ENCODE measurements around the gene KLHL26.

The KLHL26 gene

DNA sequence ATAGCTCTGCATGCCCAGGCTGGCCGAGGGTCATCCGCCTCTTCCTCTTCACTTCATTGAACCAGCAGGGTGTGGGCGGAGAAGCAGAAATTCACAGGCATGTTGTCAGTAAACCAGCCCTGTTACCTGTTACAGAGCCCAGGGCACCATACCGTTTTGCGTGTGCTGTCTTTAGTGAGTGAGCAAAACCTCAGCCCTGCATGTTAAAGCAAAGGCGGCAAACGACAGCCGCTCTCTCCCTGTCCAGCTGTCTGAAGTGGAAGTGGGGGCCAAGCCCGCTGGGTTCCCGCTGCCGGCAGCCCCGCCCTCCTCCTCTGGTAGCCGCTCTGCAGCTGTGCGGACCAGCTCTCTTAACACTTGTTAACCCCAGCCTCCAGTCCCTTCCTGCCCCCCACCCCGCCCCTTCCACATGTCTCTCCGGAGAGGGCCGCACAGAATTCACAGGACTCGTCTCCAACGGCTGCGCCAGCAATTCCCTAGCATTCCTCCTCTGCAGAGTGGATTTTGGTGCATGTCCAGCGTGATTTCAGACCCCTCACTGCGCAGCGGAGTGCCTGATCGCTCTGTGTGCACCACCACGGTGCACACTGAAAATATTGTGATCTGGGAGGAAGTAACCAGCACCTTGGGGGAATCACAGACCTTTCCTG is 12.7 kb downstream of the KLHL26 start:
- peak; percentile 45 for DNase-seq

- DNase-seq: no peak
Observed at GRCh38 chr19:18650021-18650390, 13.2 kb downstream of the KLHL26 start.

DNA sequence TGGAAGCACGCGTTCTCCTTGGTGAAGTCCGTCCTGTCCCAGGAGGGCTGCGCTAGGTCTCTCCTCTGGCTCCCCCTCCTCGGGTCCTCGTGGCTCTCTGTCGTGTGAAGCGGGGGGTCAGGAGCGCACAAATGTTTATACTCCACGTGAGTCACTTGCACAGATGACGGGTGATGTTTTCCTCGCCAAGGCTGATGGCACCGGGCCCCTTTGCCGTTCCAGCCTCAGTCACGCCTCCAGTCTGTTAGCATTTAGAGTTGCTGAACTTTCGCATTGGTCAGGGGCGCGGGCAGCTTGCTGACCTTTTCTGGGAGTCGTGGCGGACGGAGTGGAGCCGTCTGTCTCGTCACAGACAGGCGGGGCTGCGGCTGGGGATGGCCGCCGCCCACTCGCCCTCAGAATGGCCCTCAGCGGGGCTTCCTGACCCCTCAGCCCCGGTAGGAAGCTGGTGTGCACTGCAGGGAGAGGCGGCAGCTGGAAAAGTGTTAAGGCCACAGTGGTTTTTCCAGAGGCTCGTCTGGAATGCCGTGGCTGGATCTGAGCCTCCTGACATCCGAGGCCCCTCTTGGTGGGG is 13.7 kb downstream of the KLHL26 start:
- DNase-seq: peak; percentile 29

DNA sequence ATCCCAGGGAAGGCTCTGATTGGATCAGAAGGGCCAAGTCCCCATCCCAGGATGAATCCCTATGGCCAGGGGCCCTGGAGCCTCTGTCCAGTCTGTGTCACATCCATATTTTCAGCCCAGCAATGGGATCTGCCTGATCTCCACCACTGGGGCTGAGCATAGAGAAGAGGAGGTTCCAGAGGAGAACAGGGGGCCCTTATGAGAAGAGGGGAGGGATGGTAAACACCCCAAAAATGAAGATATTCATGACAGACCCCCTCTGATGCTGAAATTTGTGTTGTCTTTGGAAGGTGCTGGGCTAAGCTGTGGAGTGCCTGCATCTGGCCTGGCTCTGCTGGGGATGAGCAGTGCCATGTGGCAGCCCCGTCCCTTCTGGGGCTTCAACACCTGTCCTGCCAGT is 14.5 kb downstream of the KLHL26 start:
- DNase-seq: no peak

DNA sequence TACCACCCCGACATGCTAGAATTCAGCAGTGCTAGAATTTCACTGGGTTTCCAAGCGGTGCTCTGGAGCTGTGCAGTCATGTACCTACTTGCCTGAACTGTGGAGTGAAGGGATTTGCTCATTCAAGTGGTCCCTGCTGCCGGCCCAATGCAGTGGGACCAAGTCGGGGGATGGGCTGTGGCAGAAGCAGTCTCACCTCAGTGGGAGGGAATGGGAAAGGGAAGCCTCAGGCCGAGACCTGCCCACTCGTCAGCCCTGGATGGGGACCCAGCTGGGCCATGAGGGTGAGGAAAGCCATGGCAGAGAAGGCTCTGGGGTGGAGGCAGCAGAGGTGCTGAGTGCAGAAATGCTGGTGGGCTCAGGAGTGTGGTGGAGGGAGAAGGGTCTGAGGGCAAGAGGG is 14.9 kb downstream of the KLHL26 start:
- no peak for DNase-seq

DNA sequence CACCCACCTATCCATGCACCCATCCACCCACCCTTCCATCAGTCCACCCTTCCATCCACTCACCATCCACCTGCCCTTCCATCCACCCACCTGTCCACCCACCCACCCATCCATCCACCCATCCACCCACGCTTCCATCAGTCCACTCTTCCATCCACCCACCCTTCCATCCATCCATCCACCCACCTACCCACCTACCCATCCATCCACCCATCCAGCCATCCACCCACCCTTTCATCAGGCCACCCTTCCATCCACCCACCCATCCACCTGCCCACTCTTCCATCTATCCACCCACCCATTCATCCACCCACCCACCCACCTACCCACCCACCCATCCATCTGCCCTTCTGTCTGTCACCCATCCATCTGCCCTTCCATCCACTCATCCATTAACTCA is 17.0 kb downstream of the KLHL26 start:
- DNase-seq: no peak

- no peak for DNase-seq
Observed at GRCh38 chr19:18654469-18654868, 17.6 kb downstream of the KLHL26 start.

DNA sequence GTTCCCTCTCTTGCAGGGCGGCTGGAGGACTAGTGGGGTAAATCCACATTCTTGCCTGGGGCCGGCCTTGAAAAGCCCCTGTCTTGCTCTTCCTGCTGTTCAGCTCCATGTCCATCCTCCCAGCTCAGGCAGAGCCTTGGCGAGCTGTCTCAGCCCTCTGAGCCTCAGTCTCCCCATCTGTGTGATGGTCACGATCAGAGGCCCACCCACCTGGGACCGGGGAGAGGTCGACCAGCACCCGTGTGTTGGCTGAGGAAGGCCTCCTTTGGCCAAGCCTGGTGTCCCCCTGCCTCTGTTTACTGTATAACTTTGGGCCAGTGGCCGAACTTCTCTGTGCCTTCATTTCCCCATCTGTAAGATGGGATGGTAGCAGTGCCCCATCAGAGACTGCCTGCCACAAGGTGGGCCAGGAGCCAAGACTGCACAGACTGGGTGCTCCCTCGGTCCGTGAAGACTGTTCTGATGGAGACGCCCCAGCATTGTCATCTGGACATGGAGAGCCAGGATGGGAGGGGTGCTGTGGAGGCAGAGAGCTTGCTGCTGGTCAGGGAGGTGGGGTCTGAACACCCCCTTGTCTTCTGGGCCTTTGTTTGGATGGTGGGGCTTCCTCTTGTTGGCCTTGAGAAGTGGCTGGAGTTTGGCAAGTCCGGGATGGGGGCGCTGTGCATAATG is 18.5 kb downstream of the KLHL26 start:
- no peak for DNase-seq

GRCh38 chr19:18656337-18657086 is 19.7 kb downstream of the KLHL26 start:
- no peak for DNase-seq

GRCh38 chr19:18657590-18658365 is 20.9 kb downstream of the KLHL26 start:
- DNase-seq: peak; percentile 34

GRCh38 chr19:18658366-18658855 is 21.6 kb downstream of the KLHL26 start:
- no peak for DNase-seq

DNA sequence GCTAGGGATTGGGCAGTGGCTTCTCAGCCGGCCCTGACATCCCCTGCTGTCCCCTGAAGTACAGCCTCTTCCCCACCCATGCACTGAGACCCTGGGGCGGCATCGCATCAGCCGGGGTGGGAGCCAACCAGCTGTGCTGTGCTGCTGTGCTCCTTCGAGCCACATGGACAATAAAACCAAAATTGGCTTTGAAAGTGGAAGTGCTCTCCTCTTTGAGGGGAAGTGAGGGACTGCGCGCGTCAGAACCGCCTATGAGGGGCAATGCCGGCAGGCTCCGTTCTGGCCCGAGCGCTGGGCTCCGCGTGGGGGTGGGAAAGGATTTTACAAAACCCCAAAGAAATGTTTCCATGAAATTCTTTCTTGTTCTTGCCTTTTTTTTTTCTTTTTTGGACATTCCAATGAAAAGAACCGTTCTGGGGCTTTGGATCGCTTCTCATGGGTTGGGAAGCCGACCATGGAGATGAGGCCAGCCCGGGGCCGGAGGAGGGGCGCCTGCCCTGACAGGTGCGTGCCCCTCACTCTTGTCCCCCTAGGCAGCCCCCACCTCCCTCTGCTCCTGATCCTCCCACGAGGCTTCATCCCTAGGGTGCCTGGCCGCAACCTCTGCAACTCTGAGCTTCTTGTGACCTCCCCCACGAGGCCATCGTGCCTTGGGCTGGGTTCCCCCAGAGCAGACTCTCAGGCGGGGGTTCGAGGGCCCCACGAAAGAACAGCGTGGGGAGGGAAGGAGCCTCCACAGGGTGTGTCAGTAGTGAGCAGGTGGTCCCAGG is 22.6 kb downstream of the KLHL26 start:
- DNase-seq: no peak

- no peak for DNase-seq
Observed at GRCh38 chr19:18660051-18660910, 23.5 kb downstream of the KLHL26 start.

GRCh38 chr19:18660939-18661670 is 24.3 kb downstream of the KLHL26 start:
- DNase-seq: no peak

DNA sequence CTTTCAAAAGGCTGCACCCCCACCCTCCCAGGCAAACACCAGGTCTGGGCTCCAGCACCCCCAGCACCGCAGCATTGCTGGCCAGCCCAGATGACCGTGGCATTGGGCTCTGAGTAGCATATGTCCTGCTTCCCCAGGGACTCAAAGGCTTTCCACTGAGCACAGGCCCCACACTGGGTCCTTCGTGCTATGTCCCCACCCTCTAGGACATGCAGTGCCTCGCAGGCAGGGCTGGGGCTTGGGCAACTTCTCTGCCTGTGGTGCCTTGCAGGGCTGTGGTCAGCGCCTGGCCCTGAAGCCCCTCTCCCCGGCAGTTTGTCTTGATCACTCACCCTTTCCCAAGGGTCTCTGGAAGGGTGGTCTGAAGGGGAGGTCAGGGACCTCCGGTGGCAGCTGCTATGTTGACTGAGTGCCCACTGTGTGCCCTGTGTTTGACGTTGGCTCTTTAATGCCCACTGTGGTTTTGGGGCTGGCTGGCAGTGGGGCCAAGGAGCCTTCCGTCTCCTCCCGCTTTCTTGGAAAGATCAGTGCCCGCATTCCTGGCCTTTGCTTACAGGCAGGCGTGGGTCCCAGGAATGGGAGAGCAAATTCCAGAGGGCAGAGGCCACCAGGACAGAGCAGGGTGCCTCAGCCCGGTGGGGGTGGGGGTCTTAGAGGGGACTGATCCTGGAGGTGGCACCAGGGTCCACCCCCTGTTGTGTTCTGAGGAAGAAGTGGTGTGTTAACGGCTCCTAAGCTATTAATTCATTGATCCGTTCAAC is 26.3 kb downstream of the KLHL26 start:
- no peak for DNase-seq

GRCh38 chr19:18663940-18664530 is 27.2 kb downstream of the KLHL26 start:
- no peak for DNase-seq

DNA sequence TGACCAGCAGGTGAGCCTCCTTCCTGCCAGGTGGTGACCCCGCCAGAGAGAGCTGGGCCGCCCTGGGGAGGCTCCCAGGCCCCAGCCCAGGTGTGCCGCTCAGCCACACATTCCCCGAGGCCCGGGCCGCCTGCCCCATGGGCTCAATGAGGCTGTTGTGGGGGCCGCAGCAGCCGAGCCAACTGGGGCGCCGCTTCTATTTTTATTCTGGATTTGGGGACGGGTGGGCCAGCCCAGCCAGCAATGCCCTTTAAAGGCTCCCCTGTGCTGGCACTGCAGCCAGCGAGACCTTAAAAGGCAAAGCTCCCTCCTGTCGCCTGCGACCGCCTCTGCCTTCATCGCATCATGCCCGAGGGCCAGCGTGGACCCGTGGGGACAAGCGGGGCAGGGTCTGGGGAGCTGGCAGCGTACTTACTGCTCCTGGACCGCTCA is 29.0 kb downstream of the KLHL26 start:
- DNase-seq: no peak

DNA sequence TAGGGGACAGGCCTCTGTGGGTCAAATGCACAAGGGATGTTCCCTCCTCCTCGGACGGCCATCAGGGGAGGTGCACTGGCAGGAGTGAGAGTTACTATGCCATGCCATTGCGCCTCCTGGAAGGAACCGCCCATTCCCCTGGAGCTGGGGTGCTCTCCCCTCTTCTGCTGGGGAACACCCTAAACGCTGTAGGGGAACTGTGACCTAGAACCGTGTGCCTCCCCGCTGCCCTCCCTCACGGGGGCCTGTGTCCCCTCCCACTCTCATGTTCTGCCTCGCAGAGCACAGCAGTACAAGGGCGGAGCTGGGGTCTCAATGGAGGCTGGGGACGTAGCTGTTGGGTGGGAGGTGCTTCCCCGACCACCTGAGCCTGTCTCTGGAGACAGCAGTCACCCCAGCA is 29.5 kb downstream of the KLHL26 start:
- DNase-seq: no peak

- no peak for DNase-seq
Observed at GRCh38 chr19:18666784-18667183, 30.0 kb downstream of the KLHL26 start.

All from fibroblast of skin of scalp (primary cell).